NCI-H2081 (cell line): ENCODE results near the gene RIPOR3.
"Not testable (repeated sequence)": the region's sequence is repeated elsewhere in the genome, so short reads cannot be mapped to it uniquely, and the experiment has no call there.

Experiments
- DNase-seq, 2 experiments: peaks; one replicate each; lab custom pipeline; 2025; lab: John Stamatoyannopoulos, UW

The RIPOR3 gene

GRCh38 chr20:50704971-50705370 is 13.6 kb upstream of the RIPOR3 start:
- no peak for DNase-seq

- DNase-seq = no peak
These were observed 13.2 kb upstream of the RIPOR3 start for GRCh38 chr20:50704514-50704913.

- not testable (repeated sequence) for DNase-seq
These were observed 12.5 kb upstream of the RIPOR3 start for GRCh38 chr20:50703651-50704438.

GRCh38 chr20:50701041-50701963 is 10.0 kb upstream of the RIPOR3 start:
- DNase-seq = peak; percentile 26 to 55

GRCh38 chr20:50699688-50700087 is 8.3 kb upstream of the RIPOR3 start:
- no peak for DNase-seq

- not testable (repeated sequence) for DNase-seq
These were observed 6.9 kb upstream of the RIPOR3 start for GRCh38 chr20:50698255-50698654.

- DNase-seq = no peak
These were observed 4.0 kb upstream of the RIPOR3 start for GRCh38 chr20:50695135-50695872.

- DNase-seq = no peak
These were observed 3.2 kb upstream of the RIPOR3 start for GRCh38 chr20:50694379-50695134.

- no peak for DNase-seq
These were observed 1.7 kb upstream of the RIPOR3 start for GRCh38 chr20:50693001-50693400.

GRCh38 chr20:50692552-50692933 is 1.2 kb upstream of the RIPOR3 start:
- DNase-seq = no peak

- no peak for DNase-seq
These were observed 520 bp upstream of the RIPOR3 start for GRCh38 chr20:50691573-50692551.

- no peak for DNase-seq
These were observed 1.3 kb downstream of the RIPOR3 start for GRCh38 chr20:50689864-50690649.

- no peak for DNase-seq
These were observed 2.9 kb downstream of the RIPOR3 start for GRCh38 chr20:50688256-50688975.

- DNase-seq = no peak
These were observed 4.5 kb downstream of the RIPOR3 start for GRCh38 chr20:50686821-50687220.

GRCh38 chr20:50683570-50683969 is 7.8 kb downstream of the RIPOR3 start:
- DNase-seq = no peak

- DNase-seq = no peak
These were observed 8.3 kb downstream of the RIPOR3 start for GRCh38 chr20:50682947-50683530.

GRCh38 chr20:50682065-50682464 is 9.3 kb downstream of the RIPOR3 start:
- no peak for DNase-seq

- no peak for DNase-seq
These were observed 9.8 kb downstream of the RIPOR3 start for GRCh38 chr20:50681359-50682064.
